Prostate gland (tissue), 2 donors: ENCODE data around the gene NFKBIB.

Experiments used
- POLR2A ChIP-seq: fragments of 450-650 bp; IDR thresholded peaks from one replicate; pipeline ENCODE4 v1.6.1; 2016; ENCODE audit warnings: antibody characterized with exemption, mild to moderate bottlenecking
- POLR2AphosphoS5 ChIP-seq: sonication (generic); formaldehyde crosslinking; IDR thresholded peaks from one replicate; pipeline ENCODE4 v1.6.1; 2017; ENCODE audit warnings: antibody characterized with exemption
- TF ChIP-seq, protein P1 (sequence below), 4 experiments: fragments of 200-600 bp in 2 of 4; fragments of 450-650 bp in 2 of 4; sonication (generic) in 2 of 4; IDR thresholded peaks; 1 replicate in 3 of 4; 2 replicates in 1 of 4; pipeline ENCODE4 v1.5.1; 2016 to 2019; ENCODE audit warnings: antibody characterized with exemption in 4 of 4, mild to moderate bottlenecking in 2 of 4, moderate library complexity in 2 of 4

DNA sequence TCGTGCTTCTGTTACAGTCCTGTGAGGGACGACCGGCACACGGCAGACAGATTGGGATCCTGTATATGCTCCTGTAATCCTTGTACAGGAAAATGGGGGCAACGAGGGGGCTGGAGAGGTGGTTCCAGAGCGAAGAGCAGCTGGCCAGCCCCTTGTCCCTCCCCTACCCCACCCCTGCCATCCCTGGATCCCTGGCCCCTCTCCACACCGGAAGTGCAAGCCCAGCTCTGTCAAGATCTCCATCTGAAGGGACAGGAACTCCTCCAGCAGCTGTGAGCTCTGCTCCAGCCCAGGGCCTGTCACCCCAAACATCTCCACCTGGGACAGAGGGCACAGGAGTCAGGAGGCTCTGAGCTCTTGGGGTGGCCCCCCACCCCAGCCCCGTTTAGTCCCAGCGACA lies 17.7 kb downstream of the NFKBIB start:
- TF ChIP-seq POLR2AphosphoS5 (no peak), POLR2A (no peak)
- TF ChIP-seq, protein P1, sequence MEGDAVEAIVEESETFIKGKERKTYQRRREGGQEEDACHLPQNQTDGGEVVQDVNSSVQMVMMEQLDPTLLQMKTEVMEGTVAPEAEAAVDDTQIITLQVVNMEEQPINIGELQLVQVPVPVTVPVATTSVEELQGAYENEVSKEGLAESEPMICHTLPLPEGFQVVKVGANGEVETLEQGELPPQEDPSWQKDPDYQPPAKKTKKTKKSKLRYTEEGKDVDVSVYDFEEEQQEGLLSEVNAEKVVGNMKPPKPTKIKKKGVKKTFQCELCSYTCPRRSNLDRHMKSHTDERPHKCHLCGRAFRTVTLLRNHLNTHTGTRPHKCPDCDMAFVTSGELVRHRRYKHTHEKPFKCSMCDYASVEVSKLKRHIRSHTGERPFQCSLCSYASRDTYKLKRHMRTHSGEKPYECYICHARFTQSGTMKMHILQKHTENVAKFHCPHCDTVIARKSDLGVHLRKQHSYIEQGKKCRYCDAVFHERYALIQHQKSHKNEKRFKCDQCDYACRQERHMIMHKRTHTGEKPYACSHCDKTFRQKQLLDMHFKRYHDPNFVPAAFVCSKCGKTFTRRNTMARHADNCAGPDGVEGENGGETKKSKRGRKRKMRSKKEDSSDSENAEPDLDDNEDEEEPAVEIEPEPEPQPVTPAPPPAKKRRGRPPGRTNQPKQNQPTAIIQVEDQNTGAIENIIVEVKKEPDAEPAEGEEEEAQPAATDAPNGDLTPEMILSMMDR (IDR thresholded peaks at IDR 0.05), result no peak
